Forelimb muscle (tissue), 1 donor: ENCODE measurements around the gene MNT. TPM values are rescaled to one million over a fixed set of nuclear protein-coding genes. Genes with fewer than 3 reads are reported as not detected.

ENCODE experiments used
- DNase-seq: peaks from one replicate; pipeline ENCODE4 v3.0.0-alpha.2; 2013; ENCODE audit warnings: low read depth
- polyA plus RNA-seq: library from polyadenylated mRNA; unstranded; fragments of 120-200 nt; gene quantifications from one replicate; pipeline ENCODE4 v1.2.1, GENCODE V29; 2013; ENCODE audit not compliant: insufficient read length

MNT gene
- polyA plus RNA-seq, 1 donor = 17.6 TPM

GRCh38 chr17:2380950-2381649 is 19.8 kb downstream of the MNT start:
- no peak for DNase-seq

- DNase-seq = no peak
Measured at GRCh38 chr17:2380226-2380922, 20.5 kb downstream of the MNT start.

- DNase-seq = no peak
Measured at GRCh38 chr17:2379489-2380225, 21.2 kb downstream of the MNT start.

- DNase-seq = no peak
Measured at GRCh38 chr17:2378905-2379304, 22.0 kb downstream of the MNT start.

- no peak for DNase-seq
Measured at GRCh38 chr17:2377659-2378058, 23.2 kb downstream of the MNT start.

- DNase-seq = no peak
Measured at GRCh38 chr17:2376107-2376506, 24.8 kb downstream of the MNT start.

- no peak for DNase-seq
Measured at GRCh38 chr17:2375406-2375805, 25.5 kb downstream of the MNT start.

- DNase-seq = no peak
Measured at GRCh38 chr17:2374549-2375285, 26.1 kb downstream of the MNT start.

GRCh38 chr17:2373179-2373578 is 27.7 kb downstream of the MNT start:
- no peak for DNase-seq

GRCh38 chr17:2372681-2373080 is 28.2 kb downstream of the MNT start:
- no peak for DNase-seq

- no peak for DNase-seq
Measured at GRCh38 chr17:2372180-2372579, 28.7 kb downstream of the MNT start.

- DNase-seq = no peak
Measured at GRCh38 chr17:2371183-2372130, 29.4 kb downstream of the MNT start.

- DNase-seq = no peak
Measured at GRCh38 chr17:2370211-2370589, 30.7 kb downstream of the MNT start.

- no peak for DNase-seq
Measured at GRCh38 chr17:2369551-2370210, 31.2 kb downstream of the MNT start.

- no peak for DNase-seq
Measured at GRCh38 chr17:2369039-2369438, 31.8 kb downstream of the MNT start.

GRCh38 chr17:2368359-2368758 is 32.5 kb downstream of the MNT start:
- DNase-seq = no peak

GRCh38 chr17:2366747-2367494 is 33.9 kb downstream of the MNT start:
- no peak for DNase-seq

GRCh38 chr17:2365132-2365531 is 35.7 kb downstream of the MNT start:
- no peak for DNase-seq

- no peak for DNase-seq
Measured at GRCh38 chr17:2364763-2365116, 36.1 kb downstream of the MNT start.
